HG02970 (cell line): Measurements from ENCODE around the gene DNAJC1.
"Not testable (repeated sequence)": the region's sequence is repeated elsewhere in the genome, so short reads cannot be mapped to it uniquely, and the experiment has no call there.

Source experiments
- ATAC-seq: cut with Tn5 transposase; IDR thresholded peaks from one replicate; pipeline ENCODE4 v1.9.1; 2021; ENCODE audit warnings: mild to moderate bottlenecking, moderate library complexity, moderate number of reproducible peaks; ENCODE audit not compliant: unreplicated experiment, low FRiP score

Gene DNAJC1

GRCh38 chr10:22003177-22003963 lies at the start of gene DNAJC1:
Gene DNAJC1 (minus strand): TSS chr10:22003730. CDS start chr10:22003434, 296 bp downstream.
- peak; percentile 95 for ATAC-seq

- no peak for ATAC-seq
Measured at GRCh38 chr10:22053048-22053447, 49.5 kb upstream of the DNAJC1 start.

GRCh38 chr10:22049635-22050034 lies 46.1 kb upstream of the DNAJC1 start:
- ATAC-seq: no peak

- no peak for ATAC-seq
Measured at GRCh38 chr10:22047812-22048211, 44.3 kb upstream of the DNAJC1 start.

GRCh38 chr10:22043327-22043633 lies 39.8 kb upstream of the DNAJC1 start:
- ATAC-seq: no peak

- ATAC-seq: no peak
Measured at GRCh38 chr10:22042557-22043326, 39.2 kb upstream of the DNAJC1 start.

- ATAC-seq: no peak
Measured at GRCh38 chr10:22034333-22034732, 30.8 kb upstream of the DNAJC1 start.

- not testable (repeated sequence) for ATAC-seq
Measured at GRCh38 chr10:22032268-22032667, 28.7 kb upstream of the DNAJC1 start.

GRCh38 chr10:22030421-22030820 lies 26.9 kb upstream of the DNAJC1 start:
- ATAC-seq: no peak

GRCh38 chr10:22029445-22030236 lies 26.1 kb upstream of the DNAJC1 start:
- no peak for ATAC-seq

GRCh38 chr10:22027364-22028238 lies 24.1 kb upstream of the DNAJC1 start:
- no peak for ATAC-seq

- no peak for ATAC-seq
Measured at GRCh38 chr10:22026287-22026686, 22.8 kb upstream of the DNAJC1 start.

GRCh38 chr10:22023508-22023907 lies 20.0 kb upstream of the DNAJC1 start:
- ATAC-seq: no peak

GRCh38 chr10:22022257-22023032 lies 18.9 kb upstream of the DNAJC1 start:
- ATAC-seq: no peak

GRCh38 chr10:22021144-22021543 lies 17.6 kb upstream of the DNAJC1 start:
- ATAC-seq: not testable (repeated sequence)

- ATAC-seq: no peak
Measured at GRCh38 chr10:22017283-22018020, 13.9 kb upstream of the DNAJC1 start.

- ATAC-seq: no peak
Measured at GRCh38 chr10:22016046-22016705, 12.6 kb upstream of the DNAJC1 start.

- ATAC-seq: no peak
Measured at GRCh38 chr10:22010973-22011408, 7.5 kb upstream of the DNAJC1 start.
